ENCODE results near the gene MTO1.
"Not testable (repeated sequence)": the region's sequence is repeated elsewhere in the genome, so short reads cannot be mapped to it uniquely, and the experiment has no call there.

MTO1 gene

GRCh38 chr6:73532293-73532692, 70.8 kb downstream of the MTO1 start:
- no peak for DNase-seq (ENCODE audit: low read depth)

GRCh38 chr6:73534628-73535027, 73.1 kb downstream of the MTO1 start:
- no peak for DNase-seq (ENCODE audit: low read depth)

GRCh38 chr6:73537677-73538076, 76.1 kb downstream of the MTO1 start:
- no peak for DNase-seq (ENCODE audit: low read depth)

GRCh38 chr6:73538116-73538779, 76.7 kb downstream of the MTO1 start:
- DNase-seq (ENCODE audit: low read depth): no peak

GRCh38 chr6:73542481-73542880, 80.9 kb downstream of the MTO1 start:
- DNase-seq (ENCODE audit: low read depth): not testable (repeated sequence)

- DNase-seq (ENCODE audit: low read depth): no peak
Measured at GRCh38 chr6:73542891-73543290, 81.4 kb downstream of the MTO1 start.

- no peak for DNase-seq (ENCODE audit: low read depth)
Measured at GRCh38 chr6:73547036-73547435, 85.5 kb downstream of the MTO1 start.

- DNase-seq (ENCODE audit: low read depth): no peak
Measured at GRCh38 chr6:73548458-73549446, 87.2 kb downstream of the MTO1 start.

- DNase-seq (ENCODE audit: low read depth): not testable (repeated sequence)
Measured at GRCh38 chr6:73551115-73551514, 89.6 kb downstream of the MTO1 start.

- DNase-seq (ENCODE audit: low read depth): not testable (repeated sequence)
Measured at GRCh38 chr6:73555380-73555949, 93.9 kb downstream of the MTO1 start.

GRCh38 chr6:73556836-73557235, 95.3 kb downstream of the MTO1 start:
- no peak for DNase-seq (ENCODE audit: low read depth)

Measured in HS-5 (cell line).